Activated CD4-positive, alpha-beta T cell treated with anti-CD3 and anti-CD28 coated beads, Interleukin-2, amount 10 ng/mL, durations not matched to agents 24 days and 14 days (primary cell): ENCODE results near the gene PPHLN1. TPM values are rescaled to one million over a fixed set of nuclear protein-coding genes. Genes with fewer than 3 reads are reported as not detected.

Experiments
- DNase-seq: peaks from one replicate; pipeline ENCODE4 v3.0.0; 2022
- H3K27ac Mint-ChIP-seq: one replicate; pipeline ENCODE4 v1.8.0; 2022; ENCODE audit warnings: mild to moderate bottlenecking, mixed read lengths
- H3K27me3 Mint-ChIP-seq: one replicate; pipeline ENCODE4 v1.8.0; 2022; ENCODE audit warnings: mixed read lengths
- H3K36me3 Mint-ChIP-seq: one replicate; pipeline ENCODE4 v1.8.0; 2022; ENCODE audit warnings: low read depth, mild to moderate bottlenecking, mixed read lengths
- H3K4me1 Mint-ChIP-seq: one replicate; pipeline ENCODE4 v1.8.0; 2021; ENCODE audit warnings: mixed read lengths
- H3K4me3 Mint-ChIP-seq: one replicate; pipeline ENCODE4 v1.8.0; 2022; ENCODE audit warnings: mild to moderate bottlenecking, moderate library complexity, mixed read lengths
- H3K9me3 Mint-ChIP-seq: one replicate; pipeline ENCODE4 v1.8.0; 2021; ENCODE audit warnings: mixed read lengths
- intact Hi-C: fragments of 100-400 bp; cut with micrococcal nuclease; formaldehyde crosslinking; loops from one replicate; pipeline ENCODE4 v1.15.1; 2023
- total RNA-seq: library from RNA; stranded (reverse); gene quantifications from 2 replicates; pipeline ENCODE4 v1.2.3, GENCODE V29; 2022

Gene PPHLN1
- total RNA-seq, 1 donor from 2014 or later, result 92.3 TPM

DNA sequence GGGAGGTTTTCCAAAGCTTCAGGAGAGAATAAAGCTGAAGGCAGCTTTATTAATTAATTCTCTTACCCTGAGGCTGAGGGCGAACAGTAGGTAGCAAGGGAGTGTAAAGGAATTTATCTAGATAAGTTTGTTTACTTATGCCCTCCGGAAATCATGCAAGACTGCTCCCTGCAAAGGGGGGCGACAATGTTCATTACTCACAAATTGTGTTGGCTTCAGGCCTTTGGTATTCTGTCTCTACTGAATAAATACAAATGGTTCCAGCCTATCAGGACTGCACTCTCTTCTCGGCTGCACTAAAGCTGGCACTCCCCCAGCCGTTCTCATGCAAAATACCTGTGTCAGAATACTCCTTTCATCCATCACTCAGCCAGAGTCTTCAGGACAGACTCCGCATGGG lies 120.8 kb downstream of the PPHLN1 start:
- intact Hi-C loops, result no loop called here
- no peak for DNase-seq
- Mint-ChIP-seq H3K27ac (no peak overlapping the region), H3K4me1 (no peaks in the 10 kb centered on the region), H3K4me3 (no peak overlapping the region), H3K36me3 (peaks cover 39% of the 10 kb centered on the region), H3K27me3 (no peaks in the 10 kb centered on the region), H3K9me3 (no peaks in the 10 kb centered on the region)

DNA sequence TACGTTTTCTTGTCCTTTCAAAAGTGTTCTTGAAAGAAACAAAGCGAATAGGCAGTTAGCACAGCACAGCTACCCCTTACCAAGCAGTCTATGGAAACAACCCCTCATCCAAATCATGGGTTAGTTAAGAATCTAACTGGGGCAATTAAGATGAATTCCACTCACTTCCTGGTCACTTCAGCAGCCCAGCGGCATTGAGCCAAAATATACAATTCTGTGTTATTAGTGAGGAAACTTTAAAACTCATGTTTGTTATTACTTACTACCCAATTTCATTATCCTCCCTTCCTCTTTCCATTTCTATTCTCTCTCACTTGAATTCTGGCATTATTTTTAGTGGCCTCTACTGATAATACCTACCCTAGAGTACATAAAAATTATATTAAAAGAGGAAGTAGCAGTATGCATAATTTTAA lies 121.4 kb downstream of the PPHLN1 start:
- no peaks in the 10 kb centered on the region for H3K9me3 Mint-ChIP-seq
- DNase-seq, result no peak
- H3K36me3 Mint-ChIP-seq, result peaks cover 36% of the 10 kb centered on the region
- H3K27ac Mint-ChIP-seq, result no peak overlapping the region
- no peaks in the 10 kb centered on the region for H3K4me1 Mint-ChIP-seq
- no peaks in the 10 kb centered on the region for H3K27me3 Mint-ChIP-seq
- H3K4me3 Mint-ChIP-seq, result no peak overlapping the region
- intact Hi-C loops, result no loop called here

DNA sequence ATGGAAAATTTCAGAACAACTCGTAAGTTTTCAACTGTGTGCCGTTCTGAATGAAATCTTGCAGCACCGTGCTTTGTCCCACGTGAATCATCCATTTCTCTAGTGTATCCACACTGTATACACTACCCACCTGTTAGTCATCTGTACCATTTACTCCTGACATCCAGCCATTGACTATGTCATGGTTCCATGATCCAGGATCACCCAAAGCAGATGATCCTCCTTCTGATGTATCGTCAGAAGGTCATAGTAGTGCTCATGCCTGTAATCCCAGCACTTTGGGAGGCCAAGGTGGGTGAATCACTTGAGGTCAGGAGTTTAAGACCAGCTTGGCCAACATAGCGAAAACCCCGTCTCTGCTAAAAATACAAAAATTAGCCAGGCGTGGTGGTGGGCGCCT lies 122.9 kb downstream of the PPHLN1 start:
- Mint-ChIP-seq H3K9me3 (no peaks in the 10 kb centered on the region), H3K4me3 (no peak overlapping the region), H3K4me1 (no peaks in the 10 kb centered on the region), H3K27me3 (no peaks in the 10 kb centered on the region), H3K27ac (no peak overlapping the region), H3K36me3 (peaks cover 24% of the 10 kb centered on the region)
- no peak for DNase-seq
- intact Hi-C loops, result no loop called here

DNA sequence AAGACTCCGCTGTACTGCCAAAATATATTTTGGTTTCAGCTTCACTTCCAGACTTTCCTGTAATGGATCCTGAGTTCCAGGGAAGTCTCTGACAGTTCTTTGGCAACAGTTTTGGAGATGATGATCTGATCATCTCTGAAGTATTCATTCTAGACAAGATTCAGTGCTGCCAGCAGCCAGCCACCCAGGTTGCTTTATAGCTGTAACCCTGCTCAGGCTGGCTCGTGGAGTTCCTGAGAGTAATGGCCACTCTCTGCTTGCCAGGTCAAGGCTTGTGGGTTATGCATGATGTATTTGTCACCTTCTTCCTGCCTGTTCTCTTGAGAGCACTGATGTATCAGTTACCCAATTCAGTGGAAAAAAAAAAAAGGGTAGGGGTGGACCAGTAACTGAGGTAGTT lies 124.3 kb downstream of the PPHLN1 start:
- Mint-ChIP-seq H3K4me1 (no peaks in the 10 kb centered on the region), H3K9me3 (no peaks in the 10 kb centered on the region), H3K36me3 (peaks cover 21% of the 10 kb centered on the region), H3K27ac (no peak overlapping the region), H3K27me3 (no peaks in the 10 kb centered on the region), H3K4me3 (no peak overlapping the region)
- no peak for DNase-seq
- intact Hi-C loops, result no loop called here

DNA sequence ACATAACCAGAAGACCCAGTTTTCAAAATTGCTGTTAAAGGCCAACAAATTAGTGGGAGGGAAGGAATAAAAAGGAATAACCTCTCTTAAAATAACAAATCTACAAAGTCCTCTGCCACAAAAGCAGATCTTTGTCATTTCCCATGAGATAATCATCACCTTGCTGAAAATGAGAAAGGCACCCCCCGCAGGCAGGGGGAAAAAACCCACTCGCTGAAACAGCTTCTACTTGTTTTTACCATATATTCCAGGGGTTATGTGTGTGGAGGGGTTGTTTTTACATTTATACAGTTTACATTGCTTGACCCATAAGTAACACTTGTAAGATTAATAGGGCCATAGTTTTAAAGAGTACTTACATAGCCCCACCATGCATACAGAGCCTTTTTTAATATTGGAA lies 132.6 kb downstream of the PPHLN1 start:
- H3K36me3 Mint-ChIP-seq, result no peaks in the 10 kb centered on the region
- no peak for DNase-seq
- H3K4me3 Mint-ChIP-seq, result no peak overlapping the region
- intact Hi-C loops, result no loop called here
- no peaks in the 10 kb centered on the region for H3K4me1 Mint-ChIP-seq
- no peak overlapping the region for H3K27ac Mint-ChIP-seq
- H3K27me3 Mint-ChIP-seq, result no peaks in the 10 kb centered on the region
- no peaks in the 10 kb centered on the region for H3K9me3 Mint-ChIP-seq

DNA sequence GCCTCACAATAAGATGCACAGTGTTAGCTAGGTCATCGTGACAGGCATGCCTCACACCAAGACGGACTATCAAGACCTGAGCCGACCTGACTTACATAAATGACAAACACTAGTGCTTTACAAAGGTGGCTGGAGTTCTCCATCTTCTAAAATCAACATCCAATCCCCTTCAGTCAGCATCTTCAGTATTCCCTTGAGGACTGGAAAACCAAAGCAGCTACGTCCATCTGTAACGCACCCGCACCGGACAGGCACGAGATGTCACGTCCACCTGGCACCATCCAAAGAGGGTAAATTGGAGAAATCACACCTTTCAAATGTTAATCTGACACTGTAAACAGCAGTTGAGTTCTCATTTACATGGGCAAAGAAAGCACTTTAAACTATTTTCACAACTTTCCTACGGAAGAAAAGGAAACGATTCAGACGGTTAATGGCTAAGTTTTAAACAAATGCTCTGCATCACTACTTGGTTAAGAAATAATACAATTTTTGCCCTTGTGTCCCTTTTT lies 133.4 kb downstream of the PPHLN1 start:
- Mint-ChIP-seq H3K9me3 (no peaks in the 10 kb centered on the region), H3K4me1 (no peaks in the 10 kb centered on the region), H3K27ac (no peak overlapping the region), H3K36me3 (no peaks in the 10 kb centered on the region), H3K27me3 (no peaks in the 10 kb centered on the region), H3K4me3 (no peak overlapping the region)
- DNase-seq, result no peak
- intact Hi-C loops, result no loop called here

DNA sequence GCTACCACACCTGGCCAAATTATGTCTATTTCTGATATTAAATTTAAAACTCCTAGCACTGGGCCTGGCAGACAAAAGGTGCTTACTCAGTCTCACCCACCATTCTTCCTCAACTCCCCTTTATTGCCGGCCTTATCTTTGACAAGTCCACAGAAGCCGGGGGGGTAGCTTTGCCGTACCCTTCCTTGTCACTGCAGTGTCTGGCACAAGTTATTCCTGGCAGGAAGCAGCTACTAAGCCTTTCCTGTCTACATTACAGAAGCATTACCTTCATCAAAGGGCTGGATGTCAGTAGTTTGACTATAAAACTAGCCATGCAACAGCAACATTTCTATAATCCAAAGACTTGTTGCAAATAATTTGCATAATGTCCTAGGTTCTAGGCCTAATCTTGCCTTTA lies 136.5 kb downstream of the PPHLN1 start:
- Mint-ChIP-seq H3K4me3 (no peak overlapping the region), H3K27me3 (no peaks in the 10 kb centered on the region), H3K4me1 (no peaks in the 10 kb centered on the region), H3K36me3 (no peaks in the 10 kb centered on the region), H3K27ac (no peak overlapping the region), H3K9me3 (no peaks in the 10 kb centered on the region)
- intact Hi-C loops, result no loop called here
- DNase-seq, result no peak

DNA sequence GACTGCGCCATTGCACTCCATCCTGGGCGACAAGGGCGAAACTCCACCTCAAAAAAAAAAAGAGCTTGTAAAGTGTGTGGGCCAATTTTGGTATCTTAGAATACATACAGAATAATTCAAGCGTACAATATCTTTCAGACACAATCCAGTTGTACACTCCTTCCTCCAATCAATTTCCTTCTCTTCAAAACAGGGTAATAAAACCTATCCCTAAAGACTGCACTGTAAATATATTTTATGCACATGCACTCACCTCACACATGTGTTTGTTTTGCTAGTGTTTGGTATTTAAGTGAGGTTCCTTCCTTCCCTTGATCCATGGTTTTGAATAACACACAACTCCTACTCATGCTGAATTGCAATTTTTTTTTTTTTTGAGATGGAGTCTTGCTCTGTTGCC lies 137.7 kb downstream of the PPHLN1 start:
- no peak overlapping the region for H3K4me3 Mint-ChIP-seq

DNA sequence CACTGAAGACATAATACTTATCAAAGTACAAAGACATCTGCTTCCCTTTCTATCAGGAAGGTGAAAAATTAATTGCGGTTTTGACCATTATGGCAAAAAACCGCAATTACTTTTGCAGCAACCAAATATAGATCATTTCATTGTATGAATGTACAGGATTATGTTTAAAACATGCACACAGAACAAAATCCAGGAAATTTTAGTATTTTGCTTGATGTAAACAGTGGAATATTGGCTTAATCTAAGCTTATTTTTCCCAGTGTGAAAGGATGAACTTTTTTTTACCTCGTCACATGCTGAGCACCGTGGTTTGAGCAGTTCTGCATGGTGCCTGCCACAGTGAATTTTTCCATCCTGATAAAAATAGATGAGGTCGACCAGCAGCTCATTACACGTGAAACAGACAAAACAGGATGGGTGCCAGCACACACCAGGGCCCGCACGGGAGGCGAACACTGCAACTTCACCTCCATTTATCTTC lies 142.4 kb downstream of the PPHLN1 start:
- Mint-ChIP-seq H3K36me3 (no peaks in the 10 kb centered on the region), H3K4me1 (peaks cover 17% of the 10 kb centered on the region), H3K4me3 (no peak overlapping the region), H3K27me3 (peaks cover 2% of the 10 kb centered on the region), H3K27ac (no peak overlapping the region), H3K9me3 (no peaks in the 10 kb centered on the region)
- DNase-seq, result no peak
- intact Hi-C loops, result no loop called here

More for the DNA sequence above, 137.7 kb downstream of the PPHLN1 start:
- H3K4me1 Mint-ChIP-seq, result peaks cover 3% of the 10 kb centered on the region
- H3K36me3 Mint-ChIP-seq, result no peaks in the 10 kb centered on the region
- no peak overlapping the region for H3K27ac Mint-ChIP-seq
- no peak for DNase-seq
- intact Hi-C loops, result no loop called here
- H3K9me3 Mint-ChIP-seq, result no peaks in the 10 kb centered on the region
- H3K27me3 Mint-ChIP-seq, result no peaks in the 10 kb centered on the region

DNA sequence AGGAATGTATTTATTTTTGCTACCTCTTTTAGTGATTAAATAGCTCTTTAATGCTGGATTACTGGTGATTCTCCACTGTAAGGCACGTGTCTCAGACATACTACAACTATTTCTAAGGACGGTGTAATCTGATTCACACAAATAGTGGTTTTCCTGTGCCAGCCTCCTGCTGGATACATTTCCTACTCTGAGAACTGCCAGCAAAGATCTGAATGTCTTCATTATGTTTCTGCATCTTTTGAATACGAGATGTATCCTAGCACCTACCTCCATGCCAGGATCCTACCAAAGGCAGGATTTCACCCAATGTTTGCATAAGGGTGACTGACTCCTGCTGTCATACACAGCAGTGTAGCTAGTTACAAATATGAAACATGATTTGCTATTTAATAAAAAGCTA lies 143.0 kb downstream of the PPHLN1 start:
- no peaks in the 10 kb centered on the region for H3K9me3 Mint-ChIP-seq
- peak overlapping the region; percentile 77 for H3K4me3 Mint-ChIP-seq
- peaks cover 2% of the 10 kb centered on the region for H3K27me3 Mint-ChIP-seq
- peaks cover 17% of the 10 kb centered on the region for H3K4me1 Mint-ChIP-seq
- no peaks in the 10 kb centered on the region for H3K36me3 Mint-ChIP-seq
- intact Hi-C loops, result no loop called here
- H3K27ac Mint-ChIP-seq, result no peak overlapping the region
- DNase-seq, result no peak

DNA sequence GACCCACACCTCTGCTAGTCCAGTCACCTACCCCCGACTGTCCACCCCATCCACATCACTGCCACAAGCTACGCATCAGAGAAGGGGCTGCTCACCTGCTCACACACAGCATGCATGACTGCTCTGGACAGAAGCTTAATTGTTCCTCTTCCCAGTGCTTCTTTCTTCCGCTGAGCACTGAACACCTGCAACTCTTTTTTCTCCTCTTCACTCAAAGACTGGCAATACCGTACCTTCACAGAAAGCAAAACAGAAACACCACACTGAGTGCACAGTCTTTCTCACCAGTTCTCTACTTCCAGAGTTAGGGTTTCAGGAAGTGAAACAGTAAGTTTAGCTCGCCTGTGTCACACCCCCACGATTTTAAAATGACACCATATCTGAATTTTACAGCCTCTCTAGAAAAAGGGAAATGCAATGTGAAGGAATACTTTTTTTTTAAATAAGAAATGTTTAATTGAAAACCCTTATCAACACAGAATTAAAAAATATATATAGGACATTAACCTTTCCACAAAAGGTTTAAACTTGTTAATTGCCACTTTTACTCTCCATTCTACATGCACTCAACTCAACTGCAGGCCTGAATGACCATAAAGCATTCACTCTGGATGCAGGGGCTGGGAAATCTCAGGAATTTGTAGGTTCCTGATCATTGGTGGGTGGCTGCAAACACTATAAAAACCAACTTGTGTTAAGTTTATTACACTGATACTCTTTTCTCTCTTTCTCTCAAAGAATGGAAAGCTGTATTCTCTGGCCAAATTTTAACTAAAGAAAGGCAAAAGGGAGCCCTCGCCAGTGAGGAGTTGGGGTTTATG lies 143.6 kb downstream of the PPHLN1 start:
- peak overlapping the region; percentile 79 for H3K27ac Mint-ChIP-seq
- peak overlapping the region; percentile 77 for H3K4me3 Mint-ChIP-seq
- intact Hi-C loops, result no loop called here
- peaks cover 17% of the 10 kb centered on the region for H3K4me1 Mint-ChIP-seq
- DNase-seq, result peak; percentile 72
- H3K9me3 Mint-ChIP-seq, result no peaks in the 10 kb centered on the region
- no peaks in the 10 kb centered on the region for H3K36me3 Mint-ChIP-seq
- H3K27me3 Mint-ChIP-seq, result peaks cover 4% of the 10 kb centered on the region

DNA sequence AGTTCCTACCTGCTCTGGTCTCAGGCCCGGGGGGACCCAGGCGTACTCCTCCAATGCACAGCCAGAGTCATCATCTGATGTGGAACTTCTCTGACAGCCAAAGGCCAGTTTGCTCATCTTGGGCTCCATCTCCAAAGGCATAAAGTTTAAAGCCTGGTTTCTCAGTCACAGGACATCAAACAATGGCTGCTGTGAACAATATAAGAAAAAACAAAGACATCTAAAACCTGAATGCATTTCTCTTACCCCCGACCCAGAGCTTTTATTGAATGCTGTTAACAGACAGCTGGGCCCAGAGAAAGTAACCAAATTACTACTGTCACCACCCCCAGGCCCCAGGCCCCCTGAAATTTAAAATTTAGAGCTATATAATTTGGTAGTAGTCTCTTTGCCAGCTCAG lies 146.4 kb downstream of the PPHLN1 start:
- DNase-seq, result no peak
- H3K9me3 Mint-ChIP-seq, result no peaks in the 10 kb centered on the region
- intact Hi-C loops, result no loop called here
- no peaks in the 10 kb centered on the region for H3K36me3 Mint-ChIP-seq
- peaks cover 17% of the 10 kb centered on the region for H3K4me1 Mint-ChIP-seq
- H3K4me3 Mint-ChIP-seq, result no peak overlapping the region
- H3K27ac Mint-ChIP-seq, result no peak overlapping the region
- H3K27me3 Mint-ChIP-seq, result peaks cover 9% of the 10 kb centered on the region

DNA sequence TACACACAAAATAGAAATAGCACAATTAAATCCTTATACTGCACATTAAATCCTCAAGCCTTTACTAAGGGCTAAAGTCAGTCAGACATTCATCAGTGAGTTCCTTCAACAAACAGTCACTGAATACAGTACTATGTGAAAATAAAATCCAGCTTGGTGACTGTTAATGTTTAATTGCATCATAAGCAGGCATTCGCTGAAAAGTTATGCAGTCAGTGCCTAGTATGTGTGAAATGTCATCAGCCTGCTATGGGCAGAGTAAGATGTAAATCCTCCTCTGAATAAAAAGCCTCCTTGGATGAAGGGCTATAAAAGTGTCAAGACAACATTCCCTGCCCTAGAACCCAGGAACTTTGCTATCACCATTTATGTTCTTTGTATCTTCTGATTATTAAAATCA lies 147.2 kb downstream of the PPHLN1 start:
- peaks cover 11% of the 10 kb centered on the region for H3K27me3 Mint-ChIP-seq

DNA sequence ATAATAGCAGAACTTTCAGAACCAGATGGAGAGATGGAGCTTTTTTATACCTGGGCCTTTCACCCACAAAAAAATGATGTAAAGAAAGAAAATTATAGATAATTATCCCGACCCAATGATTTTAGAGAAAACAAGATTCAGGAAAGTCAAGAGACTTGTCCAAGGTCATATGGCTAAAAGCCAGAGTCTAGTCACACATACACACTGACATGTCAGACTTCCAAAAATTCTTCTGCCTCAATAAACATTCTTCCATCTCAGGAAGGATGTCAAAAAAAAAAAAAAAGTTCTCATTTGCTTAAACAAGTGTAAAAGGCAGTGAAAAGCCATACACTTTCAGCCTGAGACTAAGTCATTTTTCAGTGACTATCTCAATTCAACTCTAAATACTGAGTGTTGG lies 147.6 kb downstream of the PPHLN1 start:
- Mint-ChIP-seq H3K4me1 (peaks cover 15% of the 10 kb centered on the region), H3K4me3 (no peak overlapping the region), H3K27ac (no peak overlapping the region), H3K9me3 (no peaks in the 10 kb centered on the region), H3K27me3 (peaks cover 16% of the 10 kb centered on the region), H3K36me3 (no peaks in the 10 kb centered on the region)
- DNase-seq, result no peak
- intact Hi-C loops, result no loop called here

More for the DNA sequence above, 147.2 kb downstream of the PPHLN1 start:
- Mint-ChIP-seq H3K36me3 (no peaks in the 10 kb centered on the region), H3K4me1 (peaks cover 17% of the 10 kb centered on the region), H3K27ac (no peak overlapping the region), H3K4me3 (no peak overlapping the region), H3K9me3 (no peaks in the 10 kb centered on the region)
- DNase-seq, result no peak
- intact Hi-C loops, result no loop called here

DNA sequence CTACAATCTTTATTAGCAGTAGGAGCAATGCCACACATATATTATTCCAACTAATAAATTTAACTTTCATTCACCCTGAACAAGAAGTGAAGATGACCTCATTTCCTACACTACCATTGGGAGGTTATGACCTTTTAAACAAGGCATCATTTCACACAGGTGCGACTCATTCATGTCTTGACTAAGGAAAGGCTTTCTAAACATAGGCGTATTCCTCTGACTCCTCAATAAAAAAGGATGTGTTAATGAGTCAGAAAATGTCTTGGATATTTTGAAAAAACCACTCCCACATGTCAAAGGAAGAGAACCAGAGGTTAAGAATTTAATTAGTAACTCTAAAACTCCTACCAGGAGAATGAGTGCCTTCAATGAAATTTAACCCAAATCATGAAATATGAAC lies 148.4 kb downstream of the PPHLN1 start:
- intact Hi-C loops, result no loop called here
- no peaks in the 10 kb centered on the region for H3K36me3 Mint-ChIP-seq
- H3K27me3 Mint-ChIP-seq, result peaks cover 21% of the 10 kb centered on the region
- no peak overlapping the region for H3K4me3 Mint-ChIP-seq
- no peak overlapping the region for H3K27ac Mint-ChIP-seq
- peaks cover 7% of the 10 kb centered on the region for H3K4me1 Mint-ChIP-seq
- H3K9me3 Mint-ChIP-seq, result no peaks in the 10 kb centered on the region
- DNase-seq, result no peak
